ENCODE data around the gene FOXL2NB. TPM values are rescaled to one million over a fixed set of nuclear protein-coding genes. Genes with fewer than 3 reads are reported as not detected.

The FOXL2NB gene
- total and polyA plus RNA-seq, 2 of the 13 experiments (the other 11 are each of a cell fraction or from before 2014, with no cell fraction given), result not detected

DNA sequence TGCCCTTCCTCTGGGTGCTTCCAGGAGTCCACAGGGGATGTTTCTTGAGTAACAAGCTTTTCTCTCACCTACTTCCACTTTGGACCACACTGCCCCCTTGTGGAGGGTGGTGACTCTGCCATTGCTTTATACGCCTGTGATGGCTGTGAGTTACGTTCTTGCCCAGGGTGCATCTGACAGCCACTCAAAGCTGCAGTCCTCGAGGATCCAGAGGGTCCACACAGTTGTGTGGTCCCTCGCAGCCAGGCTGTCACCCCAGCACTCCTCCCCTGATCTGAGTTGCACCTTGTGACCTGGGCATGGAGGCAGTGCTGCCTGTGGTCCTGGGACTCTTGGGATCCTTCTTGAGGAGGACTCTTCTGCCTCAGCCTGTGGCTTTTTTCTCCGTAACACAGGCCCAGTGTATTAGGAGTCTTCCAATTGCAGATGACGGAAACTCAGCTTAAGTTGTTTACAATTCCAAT lies 23.5 kb upstream of the FOXL2NB start:
- Histone ChIP-seq H3K27ac (ENCODE audit: extremely low read length, insufficient read depth, low read length) (no peak overlapping the region), H3K4me2 (ENCODE audit: low read depth, low read length) (peak overlapping the region; percentile 68), H3K9me3 (ENCODE audit: low read length) (no peaks in the 10 kb centered on the region), H4K20me1 (ENCODE audit: insufficient read depth, low read length) (no peaks in the 10 kb centered on the region), H2AFZ (ENCODE audit: low read length) (no peak overlapping the region), H3K36me3 (replicated peaks in 1 of 2; ENCODE audit: control insufficient read depth in 1 of 2, insufficient read depth in 2 of 2, low read length in 2 of 2) (no peaks in the 10 kb centered on the region), H3K4me1 (ENCODE audit: insufficient read depth, low read length) (peaks cover 13% of the 10 kb centered on the region), H3K9ac (ENCODE audit: insufficient read depth, low read depth, low read length) (no peak overlapping the region), H3K79me2 (ENCODE audit: insufficient read depth, low read length) (no peaks in the 10 kb centered on the region), H3K27me3 (ENCODE audit: control insufficient read depth in 1 of 2, insufficient read depth in 2 of 2, low read length in 2 of 2) (peaks cover 0 to 4% of the 10 kb centered on the region in 2 experiments; a peak in 2 of 5 replicates), H3K4me3 (replicated peaks in 1 of 3; ENCODE audit: insufficient read depth in 1 of 3, low read depth in 2 of 3, low read length in 3 of 3) (peak overlapping the region in 1 of 3 experiments; percentile 29; a peak in 1 of 6 replicates)
- 8% methylated on average over 5 of the region's 6 CpGs for WGBS (ENCODE audit: low lambda C conversion rate)
- in situ Hi-C loops (cut with HindIII; ENCODE audit: extremely low pct_ligation_motif_present, low pct_unique_long_range_greater_than_20kb) (loop anchor here (10.0 kb wide), 1 partner anchor 509 kb away; no protein-coding TSS in a partner anchor), intact Hi-C loops (cut with micrococcal nuclease; ENCODE audit: unreplicated experiment) (loop anchor here (1.0 kb wide), 2 partner anchors 329 to 444 kb away; partner anchors contain the start of gene CEP70)
- ChIA-PET POLR2A (interaction anchor here (1.1 to 1.6 kb wide), 3 partner anchors 13 to 329 kb away, joined by 3 to 7 read pairs (median 4); partner anchors contain the start of gene CEP70), CTCF (ENCODE audit: low intra/inter-chr PET ratio, low total read pairs) (interaction anchor here (0.8 to 2.1 kb wide), 5 partner anchors 224 to 506 kb away, joined by 3 to 13 read pairs (median 11); partner anchors contain the start of gene CEP70)
- ATAC-seq (peak; percentile 84), DNase-seq (ENCODE audit: low spot score) (peak; percentile 75), FAIRE-seq (peak; percentile 89)
- no TSS peak for BruUV-seq (replicated peaks)
- TF ChIP-seq BHLHE40 (IDR thresholded peaks at IDR 0.05; ENCODE audit: low read length) (0 out of 2 replicates have a peak, but pooled peaks have one; percentile 18), REPIN1 (CRISPR knock-in tag; IDR thresholded peaks at IDR 0.05; ENCODE audit: borderline replicate concordance, low read depth) (no peak), RXRB (CRISPR knock-in tag; IDR thresholded peaks at IDR 0.05; ENCODE audit: borderline replicate concordance) (peak; percentile 11; the same call in 1 of the 2 replicates), TAF1 (CRISPR knock-in tag; IDR thresholded peaks at IDR 0.05) (no peak), MXD4 (CRISPR knock-in tag; IDR thresholded peaks at IDR 0.05) (0 out of 2 replicates have a peak, but pooled peaks have one; percentile 26), NKX3-1 (CRISPR knock-in tag; IDR thresholded peaks at IDR 0.05) (no peak), STAG1 (CRISPR knock-in tag; IDR thresholded peaks at IDR 0.05) (peak; percentile 96), ZBTB8A (CRISPR knock-in tag; IDR thresholded peaks at IDR 0.05; ENCODE audit: borderline replicate concordance, low read depth) (no peak), ZFX (CRISPR knock-in tag; IDR thresholded peaks at IDR 0.05; ENCODE audit: low read depth) (peak; percentile 12; the same call in 1 of the 2 replicates), ZNF549 (CRISPR knock-in tag; IDR thresholded peaks at IDR 0.05) (no peak), HNF4A (CRISPR knock-in tag; IDR thresholded peaks at IDR 0.05) (no peak), NFKB2 (CRISPR knock-in tag; IDR thresholded peaks at IDR 0.05; ENCODE audit: borderline replicate concordance) (peak; percentile 35; the same call in 1 of the 2 replicates)
- TF ChIP-seq, protein P1, sequence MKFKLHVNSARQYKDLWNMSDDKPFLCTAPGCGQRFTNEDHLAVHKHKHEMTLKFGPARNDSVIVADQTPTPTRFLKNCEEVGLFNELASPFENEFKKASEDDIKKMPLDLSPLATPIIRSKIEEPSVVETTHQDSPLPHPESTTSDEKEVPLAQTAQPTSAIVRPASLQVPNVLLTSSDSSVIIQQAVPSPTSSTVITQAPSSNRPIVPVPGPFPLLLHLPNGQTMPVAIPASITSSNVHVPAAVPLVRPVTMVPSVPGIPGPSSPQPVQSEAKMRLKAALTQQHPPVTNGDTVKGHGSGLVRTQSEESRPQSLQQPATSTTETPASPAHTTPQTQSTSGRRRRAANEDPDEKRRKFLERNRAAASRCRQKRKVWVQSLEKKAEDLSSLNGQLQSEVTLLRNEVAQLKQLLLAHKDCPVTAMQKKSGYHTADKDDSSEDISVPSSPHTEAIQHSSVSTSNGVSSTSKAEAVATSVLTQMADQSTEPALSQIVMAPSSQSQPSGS (CRISPR knock-in tag; IDR thresholded peaks at IDR 0.05), result no peak
- TF ChIP-seq, protein P2, sequence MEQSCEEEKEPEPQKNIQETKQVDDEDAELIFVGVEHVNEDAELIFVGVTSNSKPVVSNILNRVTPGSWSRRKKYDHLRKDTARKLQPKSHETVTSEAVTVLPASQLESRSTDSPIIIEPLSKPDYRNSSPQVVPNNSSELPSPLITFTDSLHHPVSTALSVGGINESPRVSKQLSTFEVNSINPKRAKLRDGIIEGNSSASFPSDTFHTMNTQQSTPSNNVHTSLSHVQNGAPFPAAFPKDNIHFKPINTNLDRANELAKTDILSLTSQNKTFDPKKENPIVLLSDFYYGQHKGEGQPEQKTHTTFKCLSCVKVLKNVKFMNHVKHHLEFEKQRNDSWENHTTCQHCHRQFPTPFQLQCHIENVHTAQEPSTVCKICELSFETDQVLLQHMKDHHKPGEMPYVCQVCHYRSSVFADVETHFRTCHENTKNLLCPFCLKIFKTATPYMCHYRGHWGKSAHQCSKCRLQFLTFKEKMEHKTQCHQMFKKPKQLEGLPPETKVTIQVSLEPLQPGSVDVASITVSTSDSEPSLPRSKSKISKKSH (CRISPR knock-in tag; IDR thresholded peaks at IDR 0.05; ENCODE audit: borderline replicate concordance), result no peak
- TF ChIP-seq, protein P3, sequence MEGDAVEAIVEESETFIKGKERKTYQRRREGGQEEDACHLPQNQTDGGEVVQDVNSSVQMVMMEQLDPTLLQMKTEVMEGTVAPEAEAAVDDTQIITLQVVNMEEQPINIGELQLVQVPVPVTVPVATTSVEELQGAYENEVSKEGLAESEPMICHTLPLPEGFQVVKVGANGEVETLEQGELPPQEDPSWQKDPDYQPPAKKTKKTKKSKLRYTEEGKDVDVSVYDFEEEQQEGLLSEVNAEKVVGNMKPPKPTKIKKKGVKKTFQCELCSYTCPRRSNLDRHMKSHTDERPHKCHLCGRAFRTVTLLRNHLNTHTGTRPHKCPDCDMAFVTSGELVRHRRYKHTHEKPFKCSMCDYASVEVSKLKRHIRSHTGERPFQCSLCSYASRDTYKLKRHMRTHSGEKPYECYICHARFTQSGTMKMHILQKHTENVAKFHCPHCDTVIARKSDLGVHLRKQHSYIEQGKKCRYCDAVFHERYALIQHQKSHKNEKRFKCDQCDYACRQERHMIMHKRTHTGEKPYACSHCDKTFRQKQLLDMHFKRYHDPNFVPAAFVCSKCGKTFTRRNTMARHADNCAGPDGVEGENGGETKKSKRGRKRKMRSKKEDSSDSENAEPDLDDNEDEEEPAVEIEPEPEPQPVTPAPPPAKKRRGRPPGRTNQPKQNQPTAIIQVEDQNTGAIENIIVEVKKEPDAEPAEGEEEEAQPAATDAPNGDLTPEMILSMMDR (CRISPR knock-in tag; IDR thresholded peaks at IDR 0.05), result peak; percentile 94
- TF ChIP-seq, protein P4, sequence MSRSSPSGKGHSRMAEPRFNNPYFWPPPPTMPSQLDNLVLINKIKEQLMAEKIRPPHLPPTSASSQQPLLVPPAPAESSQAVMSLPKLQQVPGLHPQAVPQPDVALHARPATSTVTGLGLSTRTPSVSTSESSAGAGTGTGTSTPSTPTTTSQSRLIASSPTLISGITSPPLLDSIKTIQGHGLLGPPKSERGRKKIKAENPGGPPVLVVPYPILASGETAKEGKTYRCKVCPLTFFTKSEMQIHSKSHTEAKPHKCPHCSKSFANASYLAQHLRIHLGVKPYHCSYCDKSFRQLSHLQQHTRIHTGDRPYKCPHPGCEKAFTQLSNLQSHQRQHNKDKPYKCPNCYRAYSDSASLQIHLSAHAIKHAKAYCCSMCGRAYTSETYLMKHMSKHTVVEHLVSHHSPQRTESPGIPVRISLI (CRISPR knock-in tag; IDR thresholded peaks at IDR 0.05; ENCODE audit: borderline replicate concordance), result no peak
- TF ChIP-seq, protein P5, sequence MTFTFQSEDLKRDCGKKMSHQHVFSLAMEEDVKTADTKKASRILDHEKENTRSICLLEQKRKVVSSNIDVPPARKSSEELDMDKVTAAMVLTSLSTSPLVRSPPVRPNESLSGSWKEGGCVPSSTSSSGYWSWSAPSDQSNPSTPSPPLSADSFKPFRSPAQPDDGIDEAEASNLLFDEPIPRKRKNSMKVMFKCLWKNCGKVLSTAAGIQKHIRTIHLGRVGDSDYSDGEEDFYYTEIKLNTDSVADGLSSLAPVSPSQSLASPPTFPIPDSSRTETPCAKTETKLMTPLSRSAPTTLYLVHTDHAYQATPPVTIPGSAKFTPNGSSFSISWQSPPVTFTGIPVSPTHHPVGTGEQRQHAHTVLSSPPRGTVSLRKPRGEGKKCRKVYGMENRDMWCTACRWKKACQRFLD (CRISPR knock-in tag; IDR thresholded peaks at IDR 0.05; ENCODE audit: borderline replicate concordance), result no peak

Data from HepG2 (cell line).